Choroid plexus epithelial cell (primary cell): Measurements from ENCODE around the gene HOXA5.

Experiments
- DNase-seq: peaks from one replicate; pipeline ENCODE4 v3.0.0-alpha.2; 2010; ENCODE audit warnings: low read depth
- H3K4me3 ChIP-seq: 2 replicates; pipeline ENCODE4 v1.5.1; 2011; ENCODE audit warnings: low read depth, mild to moderate bottlenecking, control low read depth, low read length, moderate library complexity
- CTCF ChIP-seq: conservative IDR thresholded peaks from 2 replicates; pipeline ENCODE4 v1.5.1; 2011; ENCODE audit warnings: low read depth, mild to moderate bottlenecking, control low read depth, inconsistent platforms, low read length, moderate library complexity

HOXA5 gene

GRCh38 chr7:27119412-27119911 is 24.0 kb downstream of the HOXA5 start:
- no peak for DNase-seq
- no peak overlapping the region for H3K4me3 ChIP-seq
- no peak for TF ChIP-seq CTCF

- TF ChIP-seq CTCF, result no peak
- DNase-seq, result no peak
- no peak overlapping the region for H3K4me3 ChIP-seq
These were observed 24.9 kb downstream of the HOXA5 start for GRCh38 chr7:27118580-27118979.

GRCh38 chr7:27117887-27118491 is 25.5 kb downstream of the HOXA5 start:
- H3K4me3 ChIP-seq, result no peak overlapping the region

GRCh38 chr7:27116962-27117886 is 26.3 kb downstream of the HOXA5 start:
- no peak for DNase-seq
- no peak overlapping the region for H3K4me3 ChIP-seq
- TF ChIP-seq CTCF, result no peak

More at GRCh38 chr7:27117887-27118491, 25.5 kb downstream of the HOXA5 start:
- no peak for TF ChIP-seq CTCF
- DNase-seq, result no peak

GRCh38 chr7:27116031-27116961 is 27.2 kb downstream of the HOXA5 start:
- H3K4me3 ChIP-seq, result no peak overlapping the region
- TF ChIP-seq CTCF, result no peak
- no peak for DNase-seq

GRCh38 chr7:27115221-27116026 is 28.1 kb downstream of the HOXA5 start:
- no peak overlapping the region for H3K4me3 ChIP-seq

More at GRCh38 chr7:27115221-27116026, 28.1 kb downstream of the HOXA5 start:
- no peak for DNase-seq
- TF ChIP-seq CTCF, result no peak
